Activated effector memory CD4-positive, alpha-beta T cell treated with Interleukin-2 at 50 U/mL for 16 hours (primary cell): ENCODE measurements around the gene FNBP1.

Source experiments
- DNase-seq: peaks from one replicate; pipeline ENCODE4 v3.0.0-alpha.2; 2020

The FNBP1 gene

GRCh38 chr9:129850821-129851550 lies 192.0 kb downstream of the FNBP1 start:
- DNase-seq = no peak

DNA sequence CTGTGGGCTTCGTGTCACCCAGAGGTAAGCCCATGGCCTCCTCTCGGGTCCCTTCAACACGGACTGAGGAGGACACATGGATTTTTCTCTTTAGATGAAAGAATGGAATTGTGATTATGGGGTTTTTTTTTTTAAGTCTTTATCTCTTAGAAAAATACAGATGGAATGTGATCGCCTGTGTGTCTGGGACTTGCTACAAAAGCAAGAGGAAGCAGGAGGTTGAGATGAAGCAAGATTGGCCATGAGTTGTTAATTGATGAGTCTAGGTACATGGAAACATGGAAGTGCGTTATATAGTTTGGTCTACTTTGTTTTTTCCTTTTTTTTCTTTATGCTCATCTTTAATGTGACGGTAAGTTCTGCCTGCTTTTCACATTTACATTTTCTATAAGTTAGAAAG lies 193.1 kb downstream of the FNBP1 start:
- no peak for DNase-seq

GRCh38 chr9:129848712-129849441 lies 194.1 kb downstream of the FNBP1 start:
- DNase-seq = no peak

DNA sequence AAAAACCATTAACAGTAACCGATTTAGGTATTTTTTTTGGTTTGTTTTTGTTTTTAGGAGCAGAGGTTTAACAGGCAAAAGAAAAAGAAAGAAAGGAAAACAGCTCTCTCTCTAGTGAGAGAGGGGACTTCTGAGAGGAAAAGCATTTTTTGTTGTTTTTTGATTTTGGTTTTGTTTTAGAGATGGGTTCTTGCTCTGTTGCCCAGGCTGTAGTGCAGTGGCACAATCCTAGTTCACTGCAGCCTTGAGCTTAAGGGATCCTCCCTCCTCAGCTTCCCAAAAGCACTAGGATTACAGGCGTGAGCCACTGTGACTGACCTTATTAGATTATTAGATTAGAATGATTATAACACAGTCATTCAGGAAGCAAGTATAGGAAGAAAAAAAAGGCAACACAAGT lies 197.6 kb downstream of the FNBP1 start:
- DNase-seq = no peak

GRCh38 chr9:129841071-129841470 lies 201.9 kb downstream of the FNBP1 start:
- no peak for DNase-seq

DNA sequence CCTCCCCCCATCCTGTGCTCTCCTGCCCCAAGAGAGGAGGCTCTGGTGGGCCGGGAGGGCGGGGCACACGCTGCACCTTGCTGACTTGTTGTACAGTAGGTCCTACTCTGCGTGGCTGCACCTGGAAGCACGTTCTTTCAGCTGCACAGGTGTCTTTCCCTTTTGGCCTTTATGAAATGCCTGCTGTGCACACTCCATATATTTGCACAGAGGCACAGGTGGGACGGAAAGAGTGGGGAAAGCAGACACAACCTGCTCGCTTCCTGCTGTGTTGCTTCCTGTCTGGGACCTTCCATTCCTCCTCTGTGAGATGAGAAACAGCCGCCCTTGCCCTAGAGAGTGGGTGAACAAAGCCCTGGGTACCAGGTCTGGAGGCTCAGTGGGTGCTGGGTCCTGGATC lies 203.0 kb downstream of the FNBP1 start:
- DNase-seq = no peak

DNA sequence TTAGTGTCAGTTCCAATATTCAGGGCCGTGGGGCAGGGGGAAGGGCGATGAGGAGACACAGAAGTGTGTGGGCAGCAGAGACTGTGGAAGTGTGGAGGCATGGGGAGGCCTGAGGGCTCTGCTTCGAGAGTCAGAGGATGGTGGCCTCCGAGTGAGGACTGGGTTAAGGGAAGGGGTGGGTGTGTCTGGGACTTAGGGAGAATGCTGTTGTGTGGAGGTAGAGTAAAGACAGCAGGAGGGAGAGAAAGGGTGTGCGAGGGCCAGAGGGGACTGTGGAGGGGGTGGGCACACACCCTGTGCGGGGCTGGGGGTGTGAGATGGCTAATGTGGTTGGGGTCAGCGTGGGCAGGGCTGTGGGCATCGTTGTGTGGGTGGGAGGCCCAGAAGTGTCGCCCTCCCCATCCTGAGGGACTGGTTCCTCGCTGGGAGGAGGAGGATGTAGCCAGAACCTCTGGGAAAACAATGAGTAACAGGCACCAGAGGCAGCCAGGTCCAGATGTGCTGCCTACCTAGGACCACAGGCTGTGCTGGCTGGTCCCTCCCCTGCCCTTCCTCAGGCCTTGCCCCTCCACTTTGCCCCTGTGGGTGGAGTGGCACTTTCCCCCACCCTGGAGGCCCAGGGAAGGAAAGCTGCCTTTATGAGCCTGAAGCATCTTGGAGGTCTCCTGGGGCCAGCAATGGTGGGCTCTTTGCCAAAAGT lies 203.5 kb downstream of the FNBP1 start:
- DNase-seq = no peak

DNA sequence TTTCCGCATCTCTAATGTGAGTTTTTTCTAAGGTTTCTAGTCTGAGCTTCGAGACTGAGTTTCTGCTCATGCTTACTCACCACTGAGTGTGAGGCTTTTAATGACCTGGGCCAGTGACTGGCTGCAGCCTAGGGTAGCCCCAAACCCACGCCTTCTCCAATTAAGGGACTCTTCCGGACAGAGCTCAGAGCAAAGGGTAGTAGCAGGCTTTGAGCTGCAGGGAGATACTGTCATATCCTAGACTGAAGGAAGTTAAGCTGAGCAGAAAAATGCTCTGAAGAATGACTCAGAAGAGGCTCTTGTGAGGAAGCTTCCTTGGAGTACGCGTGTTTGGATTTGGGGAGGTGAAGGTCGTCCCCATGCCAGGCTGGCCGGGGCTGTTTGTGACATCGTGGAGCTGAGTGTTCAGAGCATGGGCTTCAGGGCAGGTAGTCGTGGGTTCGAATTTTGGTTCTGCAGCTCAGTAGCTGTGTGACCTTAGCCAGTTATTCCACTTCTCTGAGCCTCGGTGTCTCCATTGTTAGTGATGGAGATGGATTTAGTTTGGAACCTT lies 204.2 kb downstream of the FNBP1 start:
- DNase-seq = no peak
